A549 treated with Mapracorat at 1 μM for 4 hours (cell line): ENCODE measurements around the gene DNAJB6. TPM values are rescaled to one million over a fixed set of nuclear protein-coding genes. Genes with fewer than 3 reads are reported as not detected.

Source experiments
- total RNA-seq: library from RNA; stranded (reverse); fragments of 200-300 nt; extraction: Qiagen RNA extraction; gene quantifications from 5 replicates; pipeline ENCODE4 v1.2.3, GENCODE V29; 2022

DNAJB6 gene
- 86.0 to 142 TPM (median 94.2 TPM) in 5 replicates for total RNA-seq

DNA sequence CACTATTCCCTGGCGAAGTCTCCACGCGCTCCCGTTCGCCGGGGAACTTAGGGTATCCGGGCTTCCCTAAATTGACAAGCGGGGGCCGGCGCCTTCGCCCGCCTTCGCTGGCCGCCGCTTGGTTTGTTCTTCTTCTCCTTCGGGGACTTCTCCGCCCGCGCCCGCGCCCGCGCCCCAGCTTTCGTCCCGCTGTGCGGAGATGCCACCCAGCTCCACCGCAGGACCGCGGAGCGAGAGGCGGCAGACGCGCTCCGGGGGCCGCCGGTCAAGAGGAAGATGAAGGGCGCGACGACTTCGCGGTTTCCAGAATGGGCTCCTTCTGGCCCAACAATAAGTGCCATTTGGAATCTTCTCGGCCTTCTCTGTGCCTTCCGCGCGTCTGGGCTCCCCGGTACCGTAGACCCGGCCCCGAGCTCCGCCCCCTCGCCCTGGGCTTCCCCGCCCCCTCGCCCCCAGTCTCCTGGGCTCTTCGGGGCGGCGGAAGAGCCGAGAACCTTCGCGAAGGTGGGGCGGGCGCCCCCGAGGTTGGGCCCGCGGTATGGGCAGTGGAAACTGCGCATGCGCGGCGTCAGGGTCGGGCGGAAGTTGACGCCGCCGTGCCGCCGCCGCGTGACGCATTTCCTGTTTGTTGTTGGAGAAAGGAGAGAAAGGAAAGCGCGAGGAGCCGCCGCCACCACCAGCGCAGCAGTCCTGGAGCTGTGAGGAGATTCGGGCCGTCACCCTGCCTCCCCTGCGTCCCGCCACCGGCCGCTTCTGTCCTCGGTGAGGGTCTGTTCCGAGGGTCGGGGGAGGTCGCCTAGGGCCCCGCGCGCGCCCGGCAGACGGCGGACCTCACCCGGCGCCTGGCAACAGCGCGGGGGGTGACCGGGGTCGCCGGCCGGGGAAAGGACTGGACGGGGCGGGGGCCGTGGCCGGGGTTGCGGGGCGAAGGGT lies at the start of gene DNAJB6:
Gene DNAJB6 (plus strand): TSS at position 622 of the 933 bp plus-strand sequence. CDS start 21,569 bp downstream, outside the sequence.

Other genes with a start within 250 kb of the DNAJB6 start
- 56.1 to 69.4 TPM (median 64.6 TPM) in 5 replicates for gene UBE3C, start 198.1 kb upstream of the DNAJB6 start, total RNA-seq